ENCODE measurements around the gene MYCL. TPM values are rescaled to one million over a fixed set of nuclear protein-coding genes. Genes with fewer than 3 reads are reported as not detected.

MYCL gene
- total and polyA plus RNA-seq, 10 of the 15 experiments (the other 5 are each of a cell fraction or from before 2014, with no cell fraction given), result 0.11 to 1.4 (median 0.40) TPM; not detected in 1

DNA sequence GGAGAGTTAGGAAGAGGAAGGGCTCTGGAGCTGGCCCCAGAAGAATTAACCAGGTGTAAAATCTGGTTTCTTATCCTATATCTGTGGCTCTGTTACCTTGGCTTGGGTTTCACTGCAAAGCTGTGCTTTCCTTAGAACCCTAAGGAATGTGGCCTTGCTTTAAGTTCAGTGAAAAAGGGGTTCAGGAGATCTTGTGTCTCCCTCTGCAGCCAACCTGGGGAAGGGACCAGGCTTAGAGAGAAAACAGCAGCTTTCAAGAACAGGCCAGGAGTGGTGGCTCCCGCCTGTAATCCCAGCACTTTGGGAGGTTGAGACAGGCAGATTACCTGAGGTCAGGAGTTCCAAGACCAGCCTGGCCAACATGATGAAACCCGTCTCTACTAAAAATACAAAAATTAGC, 16.1 kb upstream of the MYCL start (continued):
- TF ChIP-seq, protein P1, sequence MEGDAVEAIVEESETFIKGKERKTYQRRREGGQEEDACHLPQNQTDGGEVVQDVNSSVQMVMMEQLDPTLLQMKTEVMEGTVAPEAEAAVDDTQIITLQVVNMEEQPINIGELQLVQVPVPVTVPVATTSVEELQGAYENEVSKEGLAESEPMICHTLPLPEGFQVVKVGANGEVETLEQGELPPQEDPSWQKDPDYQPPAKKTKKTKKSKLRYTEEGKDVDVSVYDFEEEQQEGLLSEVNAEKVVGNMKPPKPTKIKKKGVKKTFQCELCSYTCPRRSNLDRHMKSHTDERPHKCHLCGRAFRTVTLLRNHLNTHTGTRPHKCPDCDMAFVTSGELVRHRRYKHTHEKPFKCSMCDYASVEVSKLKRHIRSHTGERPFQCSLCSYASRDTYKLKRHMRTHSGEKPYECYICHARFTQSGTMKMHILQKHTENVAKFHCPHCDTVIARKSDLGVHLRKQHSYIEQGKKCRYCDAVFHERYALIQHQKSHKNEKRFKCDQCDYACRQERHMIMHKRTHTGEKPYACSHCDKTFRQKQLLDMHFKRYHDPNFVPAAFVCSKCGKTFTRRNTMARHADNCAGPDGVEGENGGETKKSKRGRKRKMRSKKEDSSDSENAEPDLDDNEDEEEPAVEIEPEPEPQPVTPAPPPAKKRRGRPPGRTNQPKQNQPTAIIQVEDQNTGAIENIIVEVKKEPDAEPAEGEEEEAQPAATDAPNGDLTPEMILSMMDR (IDR thresholded peaks at IDR 0.05 in 2 of 3, conservative IDR thresholded peaks at IDR 0.05 in 1 of 3; ENCODE audit: control insufficient read depth in 2 of 3, extremely low read depth in 1 of 3, insufficient read depth in 1 of 3, low read depth in 3 of 3, low read length in 3 of 3), result peak in 1 of 3 experiments; percentile 20; a peak in 2 of 6 replicates
- TF ChIP-seq YY1 (IDR thresholded peaks at IDR 0.05; ENCODE audit: low read depth, low read length), result no peak
- no peak for TF ChIP-seq SUPT20H (IDR thresholded peaks at IDR 0.05; ENCODE audit: borderline replicate concordance, control insufficient read depth, low read depth, low read length)
- TF ChIP-seq, protein P2, sequence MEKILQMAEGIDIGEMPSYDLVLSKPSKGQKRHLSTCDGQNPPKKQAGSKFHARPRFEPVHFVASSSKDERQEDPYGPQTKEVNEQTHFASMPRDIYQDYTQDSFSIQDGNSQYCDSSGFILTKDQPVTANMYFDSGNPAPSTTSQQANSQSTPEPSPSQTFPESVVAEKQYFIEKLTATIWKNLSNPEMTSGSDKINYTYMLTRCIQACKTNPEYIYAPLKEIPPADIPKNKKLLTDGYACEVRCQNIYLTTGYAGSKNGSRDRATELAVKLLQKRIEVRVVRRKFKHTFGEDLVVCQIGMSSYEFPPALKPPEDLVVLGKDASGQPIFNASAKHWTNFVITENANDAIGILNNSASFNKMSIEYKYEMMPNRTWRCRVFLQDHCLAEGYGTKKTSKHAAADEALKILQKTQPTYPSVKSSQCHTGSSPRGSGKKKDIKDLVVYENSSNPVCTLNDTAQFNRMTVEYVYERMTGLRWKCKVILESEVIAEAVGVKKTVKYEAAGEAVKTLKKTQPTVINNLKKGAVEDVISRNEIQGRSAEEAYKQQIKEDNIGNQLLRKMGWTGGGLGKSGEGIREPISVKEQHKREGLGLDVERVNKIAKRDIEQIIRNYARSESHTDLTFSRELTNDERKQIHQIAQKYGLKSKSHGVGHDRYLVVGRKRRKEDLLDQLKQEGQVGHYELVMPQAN (conservative IDR thresholded peaks at IDR 0.05), result no peak
- TF ChIP-seq POLR2AphosphoS2 (IDR thresholded peaks at IDR 0.05; ENCODE audit: low read depth, low read length), result no peak
- TF ChIP-seq, protein P3, sequence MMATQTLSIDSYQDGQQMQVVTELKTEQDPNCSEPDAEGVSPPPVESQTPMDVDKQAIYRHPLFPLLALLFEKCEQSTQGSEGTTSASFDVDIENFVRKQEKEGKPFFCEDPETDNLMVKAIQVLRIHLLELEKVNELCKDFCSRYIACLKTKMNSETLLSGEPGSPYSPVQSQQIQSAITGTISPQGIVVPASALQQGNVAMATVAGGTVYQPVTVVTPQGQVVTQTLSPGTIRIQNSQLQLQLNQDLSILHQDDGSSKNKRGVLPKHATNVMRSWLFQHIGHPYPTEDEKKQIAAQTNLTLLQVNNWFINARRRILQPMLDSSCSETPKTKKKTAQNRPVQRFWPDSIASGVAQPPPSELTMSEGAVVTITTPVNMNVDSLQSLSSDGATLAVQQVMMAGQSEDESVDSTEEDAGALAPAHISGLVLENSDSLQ (IDR thresholded peaks at IDR 0.05), result no peak
- TF ChIP-seq, protein P4, sequence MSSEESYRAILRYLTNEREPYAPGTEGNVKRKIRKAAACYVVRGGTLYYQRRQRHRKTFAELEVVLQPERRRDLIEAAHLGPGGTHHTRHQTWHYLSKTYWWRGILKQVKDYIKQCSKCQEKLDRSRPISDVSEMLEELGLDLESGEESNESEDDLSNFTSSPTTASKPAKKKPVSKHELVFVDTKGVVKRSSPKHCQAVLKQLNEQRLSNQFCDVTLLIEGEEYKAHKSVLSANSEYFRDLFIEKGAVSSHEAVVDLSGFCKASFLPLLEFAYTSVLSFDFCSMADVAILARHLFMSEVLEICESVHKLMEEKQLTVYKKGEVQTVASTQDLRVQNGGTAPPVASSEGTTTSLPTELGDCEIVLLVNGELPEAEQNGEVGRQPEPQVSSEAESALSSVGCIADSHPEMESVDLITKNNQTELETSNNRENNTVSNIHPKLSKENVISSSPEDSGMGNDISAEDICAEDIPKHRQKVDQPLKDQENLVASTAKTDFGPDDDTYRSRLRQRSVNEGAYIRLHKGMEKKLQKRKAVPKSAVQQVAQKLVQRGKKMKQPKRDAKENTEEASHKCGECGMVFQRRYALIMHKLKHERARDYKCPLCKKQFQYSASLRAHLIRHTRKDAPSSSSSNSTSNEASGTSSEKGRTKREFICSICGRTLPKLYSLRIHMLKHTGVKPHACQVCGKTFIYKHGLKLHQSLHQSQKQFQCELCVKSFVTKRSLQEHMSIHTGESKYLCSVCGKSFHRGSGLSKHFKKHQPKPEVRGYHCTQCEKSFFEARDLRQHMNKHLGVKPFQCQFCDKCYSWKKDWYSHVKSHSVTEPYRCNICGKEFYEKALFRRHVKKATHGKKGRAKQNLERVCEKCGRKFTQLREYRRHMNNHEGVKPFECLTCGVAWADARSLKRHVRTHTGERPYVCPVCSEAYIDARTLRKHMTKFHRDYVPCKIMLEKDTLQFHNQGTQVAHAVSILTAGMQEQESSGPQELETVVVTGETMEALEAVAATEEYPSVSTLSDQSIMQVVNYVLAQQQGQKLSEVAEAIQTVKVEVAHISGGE (CRISPR knock-in tag; IDR thresholded peaks at IDR 0.05), result no peak
- 0 out of 2 replicates have a peak, but pooled peaks have one; percentile 15 for TF ChIP-seq RAD21 (IDR thresholded peaks at IDR 0.05; ENCODE audit: insufficient read depth, low read depth, low read length)
- no peak for TF ChIP-seq CEBPB (IDR thresholded peaks at IDR 0.05; ENCODE audit: borderline replicate concordance in 1 of 2, low read depth in 2 of 2, low read length in 2 of 2)
- no peak for TF ChIP-seq GABPA (IDR thresholded peaks at IDR 0.05; ENCODE audit: low read depth)
- no peak for TF ChIP-seq RCOR1 (conservative IDR thresholded peaks at IDR 0.05; ENCODE audit: low read depth, low read length)
- peak; percentile 18; the same call in 1 of the 2 replicates for TF ChIP-seq SMC3 (IDR thresholded peaks at IDR 0.05; ENCODE audit: borderline replicate concordance, low read length)
- TF ChIP-seq MTA2 (IDR thresholded peaks at IDR 0.05; ENCODE audit: low read depth), result no peak
- no peak for TF ChIP-seq ZNF217 (IDR thresholded peaks at IDR 0.05)

All from GM12878 (cell line).